Activated CD8-positive, alpha-beta memory T cell treated with anti-CD3 and anti-CD28 coated beads for 36 hours (primary cell): ENCODE measurements around the gene ACVR1. TPM values are rescaled to one million over a fixed set of nuclear protein-coding genes. Genes with fewer than 3 reads are reported as not detected.
"Not testable (repeated sequence)": the region's sequence is repeated elsewhere in the genome, so short reads cannot be mapped to it uniquely, and the experiment has no call there.

Source experiments
- CTCF ChIA-PET: fragments of 350-600 bp; sonication (Branson Sonifier 250); formaldehyde crosslinking; loops from one replicate; lab custom pipeline; 2021; ENCODE audit warnings: antibody characterized with exemption; lab: Charles Lee
- POLR2A ChIA-PET: fragments of 350-600 bp; sonication (Branson Sonifier 250); formaldehyde crosslinking; loops from one replicate; lab custom pipeline; 2021; ENCODE audit warnings: antibody characterized with exemption; lab: Charles Lee
- total RNA-seq, 2 experiments: library from RNA; stranded (reverse); gene quantifications; one replicate each; pipeline ENCODE4 v1.2.3, GENCODE V29; 2021

Gene ACVR1
- total RNA-seq, 2 experiments from 2014 or later = 12.7 to 13.8 TPM

GRCh38 chr2:157751462-157752058, 124.6 kb downstream of the ACVR1 start:
- ChIA-PET POLR2A (no interaction called here), CTCF (interaction anchor here (0.8 to 1.4 kb wide), 2 partner anchors 82 to 449 kb away, joined by 3 read pairs; no protein-coding TSS in a partner anchor)

GRCh38 chr2:157749684-157750083, 126.4 kb downstream of the ACVR1 start:
- ChIA-PET POLR2A (no interaction called here), CTCF (no interaction called here)

GRCh38 chr2:157748371-157749142, 127.6 kb downstream of the ACVR1 start:
- ChIA-PET POLR2A (no interaction called here), CTCF (no interaction called here)

- POLR2A ChIA-PET = no interaction called here
- CTCF ChIA-PET = no interaction called here
Measured at GRCh38 chr2:157747695-157748370, 128.3 kb downstream of the ACVR1 start.

GRCh38 chr2:157747280-157747679, 128.8 kb downstream of the ACVR1 start:
- CTCF ChIA-PET = no interaction called here
- POLR2A ChIA-PET = no interaction called here

- CTCF ChIA-PET = no interaction called here
- POLR2A ChIA-PET = no interaction called here
Measured at GRCh38 chr2:157746234-157746950, 129.7 kb downstream of the ACVR1 start.

- ChIA-PET CTCF (no interaction called here), POLR2A (no interaction called here)
Measured at GRCh38 chr2:157744571-157745076, 131.5 kb downstream of the ACVR1 start.

GRCh38 chr2:157743051-157743450, 133.1 kb downstream of the ACVR1 start:
- CTCF ChIA-PET = no interaction called here
- POLR2A ChIA-PET = no interaction called here

- ChIA-PET POLR2A (no interaction called here), CTCF (no interaction called here)
Measured at GRCh38 chr2:157741819-157742484, 134.2 kb downstream of the ACVR1 start.

GRCh38 chr2:157737656-157738055, 138.5 kb downstream of the ACVR1 start:
- CTCF ChIA-PET = no interaction called here

GRCh38 chr2:157735532-157735931, 140.6 kb downstream of the ACVR1 start:
- CTCF ChIA-PET = no interaction called here

More at GRCh38 chr2:157737656-157738055, 138.5 kb downstream of the ACVR1 start:
- POLR2A ChIA-PET = no interaction called here

GRCh38 chr2:157733263-157733662, 142.9 kb downstream of the ACVR1 start:
- CTCF ChIA-PET = no interaction called here
- POLR2A ChIA-PET = no interaction called here

More at GRCh38 chr2:157735532-157735931, 140.6 kb downstream of the ACVR1 start:
- POLR2A ChIA-PET = no interaction called here

GRCh38 chr2:157732596-157732995, 143.5 kb downstream of the ACVR1 start:
- ChIA-PET CTCF (no interaction called here), POLR2A (no interaction called here)

GRCh38 chr2:157727693-157728092, 148.4 kb downstream of the ACVR1 start:
- CTCF ChIA-PET = no interaction called here
- POLR2A ChIA-PET = no interaction called here

GRCh38 chr2:157726946-157727345, 149.2 kb downstream of the ACVR1 start:
- ChIA-PET POLR2A (no interaction called here), CTCF (no interaction called here)

- ChIA-PET CTCF (no interaction called here), POLR2A (no interaction called here)
Measured at GRCh38 chr2:157725846-157726245, 150.3 kb downstream of the ACVR1 start.

GRCh38 chr2:157722580-157723234, 153.4 kb downstream of the ACVR1 start:
- CTCF ChIA-PET = no interaction called here

GRCh38 chr2:157720504-157720903, 155.6 kb downstream of the ACVR1 start:
- CTCF ChIA-PET = no interaction called here

More at GRCh38 chr2:157722580-157723234, 153.4 kb downstream of the ACVR1 start:
- POLR2A ChIA-PET = no interaction called here

GRCh38 chr2:157704653-157705052, 171.5 kb downstream of the ACVR1 start:
- POLR2A ChIA-PET = not testable (repeated sequence)

More at GRCh38 chr2:157720504-157720903, 155.6 kb downstream of the ACVR1 start:
- POLR2A ChIA-PET = no interaction called here

More at GRCh38 chr2:157704653-157705052, 171.5 kb downstream of the ACVR1 start:
- CTCF ChIA-PET = not testable (repeated sequence)
